Measurements from ENCODE around the gene BCLAF1. TPM values are rescaled to one million over a fixed set of nuclear protein-coding genes. Genes with fewer than 3 reads are reported as not detected.

BCLAF1 gene
- total and polyA plus RNA-seq, 9 of the 15 experiments (the other 6 are each of a cell fraction or from before 2014, with no cell fraction given), result 65.4 to 286 (median 165) TPM

GRCh38 chr6:136289579-136290409, at the start of gene BCLAF1 (continued):
- peak; percentile 23 to 83; a peak in 1 of 4 replicates for TF ChIP-seq UBTF (IDR thresholded peaks at IDR 0.05; ENCODE audit: borderline replicate concordance in 1 of 2, low read depth in 2 of 2, low read length in 2 of 2)
- TF ChIP-seq ETS1 (conservative IDR thresholded peaks at IDR 0.05; ENCODE audit: control insufficient read depth, low read depth, low read length), result peak; percentile 90
- TF ChIP-seq CTCF (IDR thresholded peaks at IDR 0.05 in 2 of 3, conservative IDR thresholded peaks at IDR 0.05 in 1 of 3; ENCODE audit: insufficient read depth in 2 of 3, low read depth in 1 of 3, low read length in 3 of 3), result no peak
- TF ChIP-seq ZNF764 (CRISPR knock-in tag; IDR thresholded peaks at IDR 0.05; ENCODE audit: low read depth), result no peak
- no peak for TF ChIP-seq SMARCB1 (IDR thresholded peaks at IDR 0.05; ENCODE audit: insufficient read length, low read depth)
- TF ChIP-seq SNIP1 (IDR thresholded peaks at IDR 0.05; ENCODE audit: low read depth), result no peak
- peak; percentile 99 for TF ChIP-seq MTA3 (IDR thresholded peaks at IDR 0.05; ENCODE audit: borderline replicate concordance)
- peak; percentile 87 for TF ChIP-seq ZNF395 (CRISPR knock-in tag; IDR thresholded peaks at IDR 0.05)
- peak; percentile 10; the same call in 1 of the 2 replicates for TF ChIP-seq PHTF2 (CRISPR knock-in tag; IDR thresholded peaks at IDR 0.05)
- no peak; the same call in 1 of the 2 replicates for TF ChIP-seq SMARCE1 (IDR thresholded peaks at IDR 0.05)
- no peak for TF ChIP-seq STAT5B (CRISPR knock-in tag; IDR thresholded peaks at IDR 0.05)
- peak in 1 of 3 experiments; percentile 88; a peak in 2 of 6 replicates for TF ChIP-seq ZBTB11 (CRISPR knock-in tag; IDR thresholded peaks at IDR 0.05)
- TF ChIP-seq RB1 (IDR thresholded peaks at IDR 0.05; ENCODE audit: low read depth), result peak; percentile 17
